Natural killer cell treated with Interleukin-12 subunit alpha and Interleukin-12 subunit beta and Interleukin-15 and Interleukin-18, amount 100 ng/mL, for 72 hours (primary cell): Measurements from ENCODE around the gene MOSPD3. TPM values are rescaled to one million over a fixed set of nuclear protein-coding genes. Genes with fewer than 3 reads are reported as not detected.
A peak's percentile ranks its signal among the peaks of the same experiment; 100 is the strongest.
"Not testable (repeated sequence)": the region's sequence is repeated elsewhere in the genome, so short reads cannot be mapped to it uniquely, and the experiment has no call there.

Source experiments
- ATAC-seq, 2 donors: fragments of 150-1000 bp; cut with Tn5 transposase in 1 of 2; sonication (Bioruptor Pico), chemical (Tn5 transposase) in 1 of 2; 2 replicates each; pipeline ENCODE4 v1.10.0; 2021
- DNase-seq: peaks from one replicate; pipeline ENCODE4 v3.0.0; 2022; ENCODE audit warnings: low spot score
- H3K27ac Mint-ChIP-seq, 2 donors: 1 replicate in 1 of 2; 2 replicates in 1 of 2; pipeline ENCODE4 v1.8.0; 2022; ENCODE audit warnings: mixed read lengths in 2 of 2, mild to moderate bottlenecking in 1 of 2, moderate library complexity in 1 of 2
- H3K27me3 Mint-ChIP-seq, 2 donors: 1 replicate in 1 of 2; 2 replicates in 1 of 2; pipeline ENCODE4 v1.8.0; 2022; ENCODE audit warnings: mixed read lengths in 2 of 2
- H3K36me3 Mint-ChIP-seq: one replicate; pipeline ENCODE4 v1.8.0; 2022; ENCODE audit warnings: mixed read lengths
- H3K4me1 Mint-ChIP-seq, 2 donors: 1 replicate in 1 of 2; 2 replicates in 1 of 2; pipeline ENCODE4 v1.8.0; 2022; ENCODE audit warnings: low read depth in 2 of 2, mixed read lengths in 2 of 2, mild to moderate bottlenecking in 1 of 2
- H3K4me3 Mint-ChIP-seq: one replicate; pipeline ENCODE4 v1.8.0; 2022; ENCODE audit warnings: mixed read lengths
- H3K9me3 Mint-ChIP-seq: 2 replicates; pipeline ENCODE4 v1.8.0; 2022; ENCODE audit warnings: mixed read lengths
- total RNA-seq, 2 donors: library from RNA; stranded (reverse); gene quantifications; one replicate each; pipeline ENCODE4 v1.2.3, GENCODE V29; 2022

MOSPD3 gene
- total RNA-seq, 2 donors from 2014 or later: 17.6 to 19.2 TPM

DNA sequence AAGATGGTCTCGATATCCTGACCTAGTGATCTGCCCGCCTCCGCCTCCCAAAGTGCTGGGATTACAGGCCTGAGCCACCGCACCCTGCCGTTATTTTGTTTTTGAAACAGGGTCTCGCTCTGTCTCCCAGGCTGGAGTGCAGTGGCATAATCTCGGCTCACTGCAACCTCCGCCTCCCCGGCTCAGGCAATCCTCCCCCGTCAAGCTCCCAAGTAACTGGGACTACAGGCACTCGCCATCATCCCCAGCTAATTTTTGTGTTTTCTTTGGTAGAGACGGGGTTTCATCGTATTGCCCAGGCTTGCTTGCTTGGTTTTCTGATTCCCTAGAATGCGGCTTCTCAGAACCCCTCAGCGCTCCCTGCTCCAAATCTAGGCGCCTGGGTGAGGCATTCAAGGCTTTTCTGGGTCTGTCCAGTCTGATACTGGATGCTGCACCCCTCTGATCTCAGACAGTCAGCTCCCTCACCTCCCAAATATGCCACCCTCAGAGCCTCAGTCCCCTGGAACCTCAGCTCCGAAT lies 27.7 kb downstream of the MOSPD3 start:
- Mint-ChIP-seq H3K27ac (no peak overlapping the region), H3K4me3 (no peak overlapping the region), H3K4me1 (no peaks in the 10 kb centered on the region), H3K27me3 (peaks cover 0 to 4% of the 10 kb centered on the region in 2 donors), H3K9me3 (no peaks in the 10 kb centered on the region), H3K36me3 (no peaks in the 10 kb centered on the region)
- DNase-seq: no peak
- no peak for ATAC-seq

DNA sequence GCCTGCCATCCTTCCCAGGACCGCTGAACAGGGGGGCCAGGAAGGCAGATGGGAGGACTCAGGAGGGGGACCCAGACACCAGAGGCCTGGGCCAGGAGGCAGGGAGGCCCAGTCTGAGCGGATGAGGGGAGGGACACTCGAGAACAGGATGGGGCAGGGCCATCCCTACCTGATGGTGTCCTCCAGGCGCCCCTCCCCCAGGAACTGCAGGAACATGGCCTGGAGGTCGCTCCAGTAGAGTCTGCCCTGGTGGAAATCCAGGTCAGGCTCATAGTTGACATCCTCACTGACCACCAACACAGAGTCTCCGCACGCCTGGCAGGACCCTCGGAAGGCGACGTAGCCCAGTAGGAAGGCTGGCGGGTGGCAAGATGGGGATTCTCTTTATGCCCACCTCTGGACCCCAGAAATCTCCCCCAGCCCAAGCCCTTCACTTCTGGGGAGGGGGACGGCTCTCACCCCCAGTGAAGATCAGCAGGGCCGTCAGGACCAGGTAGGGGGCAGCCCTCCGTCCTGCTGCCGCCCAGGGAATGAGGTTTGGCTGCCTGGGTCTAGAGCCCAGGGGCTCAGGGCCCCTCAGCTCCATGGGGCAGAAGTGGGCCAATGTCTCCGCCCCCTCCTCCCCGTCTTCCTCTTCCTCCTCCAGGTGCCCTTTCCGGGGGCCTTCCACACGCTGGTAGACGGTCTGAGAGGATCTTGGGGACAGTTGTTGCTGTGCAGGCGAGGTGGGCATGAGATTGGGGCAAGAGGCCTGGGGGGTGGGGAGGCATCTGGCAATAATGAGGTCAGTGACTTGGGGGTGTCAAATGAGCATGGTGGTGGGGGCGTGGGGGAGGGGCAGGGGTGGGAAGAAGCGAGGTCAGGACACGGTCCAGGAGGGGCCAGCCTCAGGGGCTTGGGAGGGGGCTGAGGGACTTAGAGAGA lies 28.4 kb downstream of the MOSPD3 start:
- Mint-ChIP-seq H3K27ac (no peak overlapping the region), H3K4me1 (no peaks in the 10 kb centered on the region), H3K36me3 (no peaks in the 10 kb centered on the region), H3K27me3 (peaks cover 0 to 9% of the 10 kb centered on the region in 2 donors), H3K9me3 (no peaks in the 10 kb centered on the region), H3K4me3 (no peak overlapping the region)
- peak in 1 of 2 donors; percentile 40 for ATAC-seq
- peak; percentile 38 for DNase-seq

DNA sequence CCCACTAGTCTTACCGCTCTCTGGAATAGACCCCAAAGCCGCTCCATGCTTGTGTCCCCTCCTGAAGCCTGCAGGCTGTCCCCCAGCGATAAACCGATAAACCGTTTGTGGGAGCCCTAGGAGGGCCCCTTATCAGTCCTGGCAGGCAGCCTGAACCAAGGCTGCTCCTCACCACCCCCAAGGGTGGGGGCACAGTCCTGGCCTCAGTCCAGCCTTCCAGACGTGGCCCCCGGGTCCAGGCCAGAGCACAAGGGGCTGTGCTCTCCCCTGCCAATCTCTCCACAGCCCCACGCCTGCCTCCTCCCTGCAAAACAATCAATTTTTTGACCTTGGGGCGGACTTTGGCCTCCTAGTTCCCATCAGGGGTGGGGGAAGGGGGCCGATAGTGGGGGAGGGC lies 29.1 kb downstream of the MOSPD3 start, which contains the start of gene TFR2:
TFR2 (minus strand) TSS at position 90 of the 397 bp plus-strand sequence; CDS start at position 47, 43 bp downstream.
- H3K9me3 Mint-ChIP-seq: no peaks in the 10 kb centered on the region
- peak; percentile 28 for DNase-seq
- no peak within 1 kb of the TSS for H3K27ac Mint-ChIP-seq
- H3K27me3 Mint-ChIP-seq: peaks cover 0 to 9% of the 10 kb centered on the region in 2 donors
- no peak for ATAC-seq
- H3K4me3 Mint-ChIP-seq: no peak within 1 kb of the TSS
- H3K36me3 Mint-ChIP-seq: no peaks in the 10 kb centered on the region
- H3K4me1 Mint-ChIP-seq: no peaks in the 10 kb centered on the region

DNA sequence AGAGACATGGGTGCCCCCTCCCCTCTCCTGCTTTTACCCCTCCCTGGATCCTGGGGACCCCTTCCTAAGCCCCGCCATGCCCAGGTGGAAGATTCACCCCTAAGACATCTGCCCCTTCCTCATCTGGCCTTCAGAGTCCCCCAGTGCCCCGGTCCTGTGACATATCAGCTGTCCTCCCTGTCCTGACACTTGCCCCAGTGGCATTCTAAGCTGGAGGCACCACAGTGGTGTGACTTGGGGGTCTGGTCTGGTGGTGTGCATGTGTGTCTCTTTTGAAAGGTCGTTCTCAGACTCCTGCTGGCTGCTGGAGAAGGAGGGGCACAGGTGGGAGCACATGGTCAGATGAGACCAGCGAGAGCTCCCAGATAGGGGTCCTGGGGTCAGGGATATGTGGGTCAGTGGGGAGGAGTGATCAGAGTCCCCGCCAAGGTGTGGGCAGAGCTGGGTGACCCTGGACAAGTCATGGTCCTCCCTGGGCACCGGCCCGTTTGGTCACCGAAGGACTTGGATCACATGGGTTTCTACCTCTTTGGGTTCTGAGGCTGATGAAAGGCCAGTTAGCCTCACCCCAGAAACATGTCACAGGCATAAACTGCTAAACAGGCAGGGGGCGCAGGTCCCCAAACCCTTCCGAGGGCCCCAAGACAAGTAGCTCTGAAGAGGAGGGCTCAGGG lies 29.7 kb downstream of the MOSPD3 start:
- no peak overlapping the region for H3K27ac Mint-ChIP-seq

DNA sequence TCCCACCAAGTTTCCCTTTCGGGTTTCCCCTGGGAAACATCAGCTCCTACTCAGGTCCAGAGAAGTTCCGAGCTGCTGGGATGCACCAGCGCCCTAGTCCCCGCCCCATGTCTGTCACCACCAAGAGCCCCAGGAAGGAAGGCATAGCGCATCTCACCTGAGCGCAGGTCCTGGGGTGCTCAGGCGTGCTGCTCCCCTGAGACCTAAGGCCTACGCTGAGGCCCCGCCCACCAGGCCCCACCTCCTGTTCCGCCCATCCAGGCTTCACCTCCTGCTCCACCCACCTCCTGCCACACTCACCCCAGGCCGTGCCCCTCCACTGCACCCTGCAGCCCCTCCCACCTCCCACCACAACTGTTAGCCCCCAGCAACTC lies 30.2 kb downstream of the MOSPD3 start:
- DNase-seq (peak; percentile 37), ATAC-seq (peak; percentile 43 to 53)
- Mint-ChIP-seq H3K4me1 (no peaks in the 10 kb centered on the region), H3K4me3 (no peak overlapping the region), H3K9me3 (no peaks in the 10 kb centered on the region), H3K27me3 (peaks cover 0 to 9% of the 10 kb centered on the region in 2 donors), H3K36me3 (no peaks in the 10 kb centered on the region), H3K27ac (no peak overlapping the region)

More for the DNA sequence above, 29.7 kb downstream of the MOSPD3 start:
- ATAC-seq: no peak
- peak; percentile 50 for DNase-seq
- H3K9me3 Mint-ChIP-seq: no peaks in the 10 kb centered on the region
- H3K36me3 Mint-ChIP-seq: no peaks in the 10 kb centered on the region
- H3K4me1 Mint-ChIP-seq: no peaks in the 10 kb centered on the region
- no peak overlapping the region for H3K4me3 Mint-ChIP-seq
- H3K27me3 Mint-ChIP-seq: peaks cover 0 to 9% of the 10 kb centered on the region in 2 donors

DNA sequence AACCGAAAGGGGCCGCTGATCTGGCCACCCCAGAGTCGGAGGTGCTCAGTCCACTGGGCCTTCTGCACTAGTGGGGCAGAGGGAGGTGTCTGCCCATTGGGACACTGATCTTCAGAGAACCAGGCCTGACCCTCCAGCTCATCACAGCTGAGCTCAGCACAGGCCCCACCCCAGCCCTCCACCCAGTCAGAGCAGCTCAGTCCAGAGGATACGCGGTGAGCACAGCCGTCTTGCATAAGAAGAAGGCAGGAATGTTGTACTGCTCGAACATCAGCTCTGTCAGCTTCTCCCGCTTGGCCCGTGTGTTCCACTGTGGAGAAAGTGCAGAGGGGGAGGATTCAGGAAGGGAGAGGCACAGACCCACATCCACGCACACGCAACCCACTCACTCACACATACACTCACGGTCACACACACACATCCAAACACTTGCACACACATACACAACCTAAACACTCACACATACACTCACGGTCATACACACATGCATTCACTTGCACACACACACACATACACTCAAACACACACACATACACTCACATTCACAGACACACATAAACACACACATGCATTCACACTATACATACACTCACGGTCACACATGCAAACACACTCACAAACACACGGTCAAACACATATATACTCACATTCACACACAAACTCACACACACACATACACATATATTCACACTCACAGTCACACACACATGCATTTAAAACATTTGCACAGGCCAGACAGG lies 37.7 kb downstream of the MOSPD3 start:
- Mint-ChIP-seq H3K4me3 (no peak overlapping the region), H3K27me3 (peaks cover 22 to 27% of the 10 kb centered on the region in 2 donors), H3K36me3 (peaks cover 5% of the 10 kb centered on the region), H3K9me3 (no peaks in the 10 kb centered on the region), H3K4me1 (peaks cover 4 to 5% of the 10 kb centered on the region in 2 donors), H3K27ac (no peak overlapping the region)
- peak; percentile 55 for DNase-seq
- ATAC-seq: peak in 1 of 2 donors; percentile 11

DNA sequence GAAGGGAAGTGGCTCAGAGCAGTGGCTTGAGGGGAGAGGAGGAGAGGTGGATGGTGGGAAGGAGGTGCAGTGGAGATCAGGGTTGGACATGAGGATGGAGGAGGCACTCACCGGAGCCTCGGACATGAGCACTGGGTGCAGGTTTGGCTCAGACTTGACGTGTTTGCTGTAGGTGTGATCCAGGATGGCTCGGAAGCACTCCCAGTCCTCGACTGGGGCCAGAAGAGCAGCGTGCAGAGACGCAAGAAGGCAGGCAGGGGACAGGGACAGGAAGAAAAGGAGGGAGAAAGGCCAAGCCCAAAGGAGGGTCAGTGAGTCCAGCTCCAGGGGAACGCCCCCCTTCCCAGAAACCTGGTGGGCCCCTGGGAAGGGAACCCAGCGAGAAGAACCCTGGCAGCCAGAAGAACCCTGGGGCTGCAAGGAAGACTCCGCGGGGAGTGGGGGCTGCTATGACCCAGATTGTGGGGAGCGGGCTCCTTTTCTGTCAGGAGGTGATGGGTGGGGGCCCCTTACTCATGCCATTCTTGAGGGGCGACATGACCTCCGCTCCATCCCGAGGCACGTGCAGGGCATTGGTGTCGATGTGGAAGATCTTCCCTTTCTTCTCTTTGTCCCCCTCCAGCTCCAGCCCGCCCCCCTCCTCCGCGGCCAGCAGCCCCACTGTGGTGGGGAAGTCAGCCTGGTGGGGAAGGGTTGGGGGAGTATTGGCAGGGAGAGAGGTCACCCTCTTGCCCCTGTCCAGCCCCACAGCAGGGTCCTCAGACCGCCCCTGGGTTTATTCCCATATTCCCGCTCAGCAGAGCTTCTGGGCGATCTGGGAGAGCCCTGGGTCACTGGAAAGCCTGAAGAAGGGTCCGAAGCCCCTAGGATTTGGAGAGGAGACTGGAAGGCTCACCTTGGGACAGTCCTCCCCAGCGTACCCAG lies 42.8 kb downstream of the MOSPD3 start:
- H3K27ac Mint-ChIP-seq: no peak overlapping the region
- H3K4me1 Mint-ChIP-seq: peaks cover 6 to 10% of the 10 kb centered on the region in 2 donors
- peaks cover 5% of the 10 kb centered on the region for H3K36me3 Mint-ChIP-seq
- H3K9me3 Mint-ChIP-seq: no peaks in the 10 kb centered on the region
- ATAC-seq (no peak), DNase-seq (peak; percentile 55)
- H3K4me3 Mint-ChIP-seq: no peak overlapping the region
- peaks cover 23 to 38% of the 10 kb centered on the region in 2 donors for H3K27me3 Mint-ChIP-seq

DNA sequence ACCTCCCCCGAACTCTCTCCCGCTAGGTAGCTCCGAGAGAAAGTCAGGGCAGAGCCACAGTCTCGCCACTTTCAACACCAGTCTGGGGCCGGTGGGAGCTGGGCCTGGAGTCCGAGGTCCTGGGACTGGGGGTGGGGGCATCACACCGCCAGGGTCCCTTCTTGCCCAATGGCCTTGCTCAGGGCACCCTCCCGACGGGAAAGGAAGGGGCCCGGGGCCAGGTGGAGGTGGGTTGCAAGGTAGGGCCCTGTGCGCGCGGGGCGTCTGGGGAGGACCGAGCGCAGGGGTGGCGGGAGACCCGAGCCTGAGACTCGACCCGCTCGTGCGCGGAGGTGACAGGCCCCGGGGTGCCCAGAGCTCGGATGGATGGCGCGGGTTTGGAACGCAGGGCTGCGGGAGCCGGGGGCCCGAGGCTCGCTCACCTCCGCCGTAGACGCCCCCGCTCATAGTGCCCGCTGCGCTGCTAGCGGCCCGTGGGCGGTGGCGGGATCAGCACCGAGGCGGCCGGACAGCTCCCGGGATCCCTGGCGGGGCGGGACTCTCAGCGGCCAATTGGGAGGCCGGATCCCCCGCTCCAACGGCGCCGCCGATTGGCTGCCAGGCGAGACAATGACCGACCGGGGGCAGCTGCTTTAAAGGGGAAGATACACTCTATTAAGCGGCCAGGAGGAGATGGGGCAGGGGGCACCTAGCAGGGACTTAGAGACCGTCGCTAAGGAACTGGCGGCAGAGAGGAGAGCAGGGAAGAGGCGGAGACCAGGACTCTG lies 43.8 kb downstream of the MOSPD3 start, which contains the start of gene ACTL6B:
ACTL6B (minus strand) TSS at position 541 of the 767 bp plus-strand sequence; CDS start at position 447, 94 bp downstream.
- DNase-seq (peak; percentile 74), ATAC-seq (peak; percentile 60 to 86)
- H3K36me3 Mint-ChIP-seq: peaks cover 5% of the 10 kb centered on the region
- H3K9me3 Mint-ChIP-seq: no peaks in the 10 kb centered on the region
- peak within 1 kb of the TSS in 1 of 2 donors; percentile 28 for H3K27ac Mint-ChIP-seq
- H3K27me3 Mint-ChIP-seq: peaks cover 21 to 30% of the 10 kb centered on the region in 2 donors
- H3K4me1 Mint-ChIP-seq: peaks cover 6 to 10% of the 10 kb centered on the region in 2 donors
- H3K4me3 Mint-ChIP-seq: no peak within 1 kb of the TSS

DNA sequence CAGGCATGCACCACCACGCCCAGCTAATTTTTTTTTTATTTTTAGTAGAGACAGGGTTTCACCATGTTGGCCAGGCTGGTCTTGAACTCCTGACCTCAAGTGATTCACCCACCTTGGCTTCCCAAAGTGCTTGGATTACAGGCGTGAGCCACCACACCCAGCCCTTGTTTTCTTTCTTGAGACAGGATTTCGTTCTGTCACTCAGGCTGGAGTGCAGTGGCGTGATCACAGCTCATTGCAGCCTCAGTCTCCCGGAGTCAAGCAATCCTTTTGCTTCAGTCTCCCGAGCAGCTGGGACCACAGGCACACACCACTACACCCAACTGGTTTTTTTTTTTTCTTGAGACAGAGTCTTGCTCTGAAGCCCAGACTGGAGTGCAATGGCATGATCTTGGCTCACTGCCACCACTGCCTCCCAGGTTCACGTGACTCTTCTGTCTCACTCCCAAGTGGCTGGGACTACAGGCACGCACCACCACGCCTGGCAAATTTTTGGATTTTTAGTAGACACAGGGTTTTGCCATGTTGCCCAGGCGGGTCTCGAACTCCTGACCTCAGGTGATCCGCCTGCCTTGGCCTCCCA lies 49.9 kb downstream of the MOSPD3 start:
- not testable (repeated sequence) for H3K4me3 Mint-ChIP-seq, ATAC-seq

More for the DNA sequence above, 49.9 kb downstream of the MOSPD3 start:
- H3K36me3 Mint-ChIP-seq, H3K27me3 Mint-ChIP-seq, H3K4me1 Mint-ChIP-seq, H3K27ac Mint-ChIP-seq, H3K9me3 Mint-ChIP-seq: not testable (repeated sequence)
- peak; percentile 12 for DNase-seq
